Uterus (tissue), 4 donors: ENCODE data around the gene VASH2. TPM values are rescaled to one million over a fixed set of nuclear protein-coding genes. Genes with fewer than 3 reads are reported as not detected.

Experiments used
- DNase-seq, 2 donors: peaks; one replicate each; pipeline ENCODE4 v3.0.0-alpha.2; 2019 to 2020
- H3K27ac ChIP-seq, 2 donors: fragments of 200-600 bp; sonication (generic); 1 replicate in 1 of 2; 2 replicates in 1 of 2; pipeline ENCODE4 v1.5.1; 2016 to 2018
- H3K27me3 ChIP-seq, 2 donors: fragments of 200-600 bp; sonication (generic); one replicate each; pipeline ENCODE4 v1.5.1; 2018 to 2019; ENCODE audit warnings: control low read depth in 1 of 2
- H3K36me3 ChIP-seq, 2 donors: fragments of 200-600 bp; sonication (generic); one replicate each; pipeline ENCODE4 v1.5.1; 2019; ENCODE audit warnings: control low read depth in 1 of 2
- H3K4me1 ChIP-seq, 2 donors: fragments of 200-600 bp; sonication (generic); one replicate each; pipeline ENCODE4 v1.5.1; 2018 to 2019; ENCODE audit warnings: control low read depth in 1 of 2
- H3K4me3 ChIP-seq, 2 donors: fragments of 200-600 bp; sonication (generic); 1 replicate in 1 of 2; 2 replicates in 1 of 2; pipeline ENCODE4 v1.5.1; 2018 to 2019; ENCODE audit warnings: mild to moderate bottlenecking in 1 of 2
- H3K9me3 ChIP-seq, 2 donors: fragments of 200-600 bp; sonication (generic); one replicate each; pipeline ENCODE4 v1.5.1; 2019; ENCODE audit warnings: control low read depth in 1 of 2
- CTCF ChIP-seq, 4 experiments: fragments of 200-600 bp in 2 of 4; fragments of 450-650 bp in 2 of 4; sonication (generic) in 2 of 4; IDR thresholded peaks; one replicate each; pipeline ENCODE4 v1.5.1; 2016 to 2019; ENCODE audit warnings: antibody characterized with exemption in 4 of 4, mild to moderate bottlenecking in 2 of 4, moderate library complexity in 1 of 4
- POLR2A ChIP-seq, 2 donors: fragments of 450-650 bp; IDR thresholded peaks; one replicate each; pipeline ENCODE4 v1.6.1; 2016; ENCODE audit warnings: antibody characterized with exemption in 2 of 2, mild to moderate bottlenecking in 1 of 2, moderate library complexity in 1 of 2
- intact Hi-C: fragments of 100-400 bp; cut with DNase I; formaldehyde crosslinking; loops from one replicate; pipeline ENCODE4 v1.15.1; 2023; ENCODE audit warnings: low total_unique reads
- total RNA-seq, 4 donors: library from RNA; depleted of rRNA in 3 of 4; stranded (reverse); fragments of >200 nt in 3 of 4; gene quantifications; one replicate each; pipeline versions ENCODE4 v1.1.0 to v1.2.4, GENCODE V29; 2014 to 2023
- donor health status: DM: yes; HTN: yes; CAD: no.

Gene VASH2
- total RNA-seq, 4 donors from 2014 or later = under 0.01 to 17.2 (median 1.1) TPM

GRCh38 chr1:212945463-212946160 lies 4.7 kb upstream of the VASH2 start:
- H3K27ac ChIP-seq = no peak overlapping the region
- H3K4me3 ChIP-seq = no peak overlapping the region
- intact Hi-C loops = no loop called here
- no peak for TF ChIP-seq CTCF (IDR thresholded peaks at IDR 0.05)
- TF ChIP-seq POLR2A (IDR thresholded peaks at IDR 0.05) = no peak
- no peaks in the 10 kb centered on the region for H3K4me1 ChIP-seq
- DNase-seq = no peak
- no peaks in the 10 kb centered on the region for H3K27me3 ChIP-seq
- no peaks in the 10 kb centered on the region for H3K36me3 ChIP-seq
- no peaks in the 10 kb centered on the region for H3K9me3 ChIP-seq

- intact Hi-C loops = no loop called here
- Histone ChIP-seq H3K4me3 (no peak overlapping the region), H3K9me3 (no peaks in the 10 kb centered on the region), H3K36me3 (no peaks in the 10 kb centered on the region), H3K27ac (no peak overlapping the region), H3K27me3 (no peaks in the 10 kb centered on the region), H3K4me1 (no peaks in the 10 kb centered on the region)
- no peak for DNase-seq
- TF ChIP-seq POLR2A (IDR thresholded peaks at IDR 0.05) (no peak), CTCF (IDR thresholded peaks at IDR 0.05) (no peak)
Observed at GRCh38 chr1:212946872-212947271, 3.5 kb upstream of the VASH2 start.

GRCh38 chr1:212949771-212950170 lies 570 bp upstream of the VASH2 start:
- Histone ChIP-seq H3K27me3 (no peaks in the 10 kb centered on the region), H3K27ac (peak overlapping the region in 1 of 2 donors; percentile 6), H3K36me3 (no peaks in the 10 kb centered on the region), H3K9me3 (no peaks in the 10 kb centered on the region), H3K4me1 (no peaks in the 10 kb centered on the region), H3K4me3 (peak overlapping the region; percentile 33 to 63)
- no peak for DNase-seq
- intact Hi-C loops = no loop called here
- TF ChIP-seq CTCF (IDR thresholded peaks at IDR 0.05) = no peak
- no peak for TF ChIP-seq POLR2A (IDR thresholded peaks at IDR 0.05)

- peak overlapping the region; percentile 2 to 30 for H3K27ac ChIP-seq
- H3K4me3 ChIP-seq = peak overlapping the region; percentile 33 to 63
- no peaks in the 10 kb centered on the region for H3K9me3 ChIP-seq
- no peaks in the 10 kb centered on the region for H3K27me3 ChIP-seq
- no peak for TF ChIP-seq POLR2A (IDR thresholded peaks at IDR 0.05)
- TF ChIP-seq CTCF (IDR thresholded peaks at IDR 0.05) = no peak
- H3K4me1 ChIP-seq = no peaks in the 10 kb centered on the region
- peak in 1 of 2 donors; percentile 21 for DNase-seq
- intact Hi-C loops = no loop called here
- H3K36me3 ChIP-seq = no peaks in the 10 kb centered on the region
Observed at GRCh38 chr1:212951126-212951946, 995 bp downstream of the VASH2 start.
